Psoas muscle (tissue), 8 donors: ENCODE results near the gene PVALB. TPM values are rescaled to one million over a fixed set of nuclear protein-coding genes. Genes with fewer than 3 reads are reported as not detected.

Source experiments
- ATAC-seq, 4 donors: fragments of 200-7000 bp; cut with Tn5 transposase; one replicate each; pipeline ENCODE4 v1.9.1; 2020; ENCODE audit warnings: moderate library complexity in 3 of 4, mild to moderate bottlenecking in 2 of 4
- DNase-seq, 2 donors: peaks; one replicate each; pipeline ENCODE4 v3.0.0-alpha.2; 2020
- H3K27ac ChIP-seq: fragments of 200-600 bp; one replicate; pipeline ENCODE4 v1.8.0; 2022
- H3K27me3 ChIP-seq, 3 donors: fragments of 200-600 bp in 1 of 3; one replicate each; pipeline versions ENCODE4 v1.6.1 to v1.8.0; 2013 to 2022; ENCODE audit warnings: low read length in 2 of 3, mild to moderate bottlenecking in 2 of 3, moderate library complexity in 1 of 3; ENCODE audit not compliant: insufficient read depth in 3 of 3
- H3K36me3 ChIP-seq, 2 donors: fragments of 200-600 bp in 1 of 2; one replicate each; pipeline versions ENCODE4 v1.6.1 to v1.8.0; 2013 to 2022; ENCODE audit warnings: low read depth in 1 of 2, mild to moderate bottlenecking in 1 of 2, moderate library complexity in 1 of 2; ENCODE audit not compliant: insufficient read depth in 1 of 2
- H3K4me1 ChIP-seq: fragments of 200-600 bp; one replicate; pipeline ENCODE4 v1.8.0; 2022
- H3K4me3 ChIP-seq: fragments of 200-600 bp; one replicate; pipeline ENCODE4 v1.8.0; 2022; ENCODE audit warnings: mild to moderate bottlenecking
- H3K9me3 ChIP-seq: fragments of 200-600 bp; one replicate; pipeline ENCODE4 v1.8.0; 2022
- WGBS, 3 donors: extraction: QIAGEN DNeasy Blood & Tissue Kit; methylation state at CpG; one replicate each; pipeline versions ENCODE4 v1.1.6 to v1.1.7; 2013; 5-methylcytosine and 5-hydroxymethylcytosine counted together
- intact Hi-C, 2 donors: fragments of 100-400 bp; cut with DNase I; formaldehyde crosslinking; loops; one replicate each; pipeline versions ENCODE4 v1.11.0 to v1.14.2; 2022
- polyA plus RNA-seq, 3 donors: library from polyadenylated mRNA; stranded (reverse); fragments of 200-250 nt; gene quantifications; one replicate each; pipeline ENCODE4 v1.2.3, GENCODE V29; 2013
- total RNA-seq, 4 donors: library from RNA; stranded (reverse); fragmentation: NEBNext Ultra II Directional in 2 of 4; extraction: Animal tissue kit (Norgen Biotek cat#: 25700) in 2 of 4; gene quantifications; one replicate each; pipeline versions ENCODE4 v1.2.1 to v1.2.4, GENCODE V29; 2021 to 2023
- TF ChIP-seq, protein P1 (sequence below): fragments of 200-600 bp; IDR thresholded peaks from one replicate; pipeline ENCODE4 v1.8.0; 2022; ENCODE audit warnings: antibody characterized with exemption
- donor health status: healthy with polysubstance abuse.
- donor health status: DM: no; HTN: no; CAD: no; lungs with moderate emphysema.
- donor health status: Bipolar disorder and iron deficiency.
- donor health status: healthy.
- donor health status: DM: yes; HTN: yes; CAD: no.
- donor health status: DM: no; HTN: no; CAD: no.
- donor health status: DM: no; HTN: no; CAD: no.
- donor health status: DM: yes; HTN: yes; CAD: no.

PVALB gene
- total and polyA plus RNA-seq, 7 donors, result 0.22 to 1.4 (median 1.1) TPM; not detected in 3

DNA sequence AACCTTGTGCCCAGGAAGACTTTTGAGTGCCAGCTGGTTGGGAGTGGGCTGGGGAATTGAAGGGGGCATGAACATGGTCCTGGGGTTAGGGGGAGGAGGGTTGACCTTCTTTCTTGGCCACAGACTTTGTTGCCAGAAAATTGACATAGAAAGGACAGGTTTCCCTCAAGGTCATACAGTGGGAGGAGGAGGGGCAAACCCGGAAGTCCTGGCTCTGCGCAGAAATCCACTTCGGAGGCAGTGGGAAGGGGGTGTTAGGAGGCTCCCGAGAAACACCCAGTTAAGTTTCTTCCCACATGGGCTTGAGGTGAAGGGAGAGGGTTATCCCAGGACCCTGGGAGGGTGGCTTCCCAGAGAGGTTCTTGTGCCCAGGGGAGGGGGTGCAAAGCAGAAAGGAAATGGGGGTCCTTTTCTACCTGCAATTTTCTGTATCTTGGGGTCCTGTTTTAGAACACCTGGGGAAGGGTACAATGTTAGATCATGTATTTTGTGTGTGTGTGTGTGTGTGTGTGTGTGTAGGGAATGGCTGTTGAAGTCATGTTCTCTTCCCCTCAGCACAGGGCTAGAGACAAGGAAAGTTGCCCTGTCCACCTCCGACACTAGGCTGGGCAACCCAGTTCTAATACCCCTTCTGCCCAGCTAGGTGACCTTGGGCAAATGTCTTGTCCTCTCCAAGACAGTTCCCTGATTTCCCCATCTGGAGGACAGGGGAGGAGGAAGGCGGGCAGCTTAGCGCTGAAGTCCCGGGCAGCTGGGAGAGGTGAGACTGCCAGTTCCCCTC is 1.1 kb downstream of the PVALB start:
- peaks cover 10% of the 10 kb centered on the region for H3K4me1 ChIP-seq
- H3K27ac ChIP-seq, result no peak overlapping the region
- H3K4me3 ChIP-seq, result no peak overlapping the region
- DNase-seq (no peak), ATAC-seq (no peak)
- TF ChIP-seq, protein P1, sequence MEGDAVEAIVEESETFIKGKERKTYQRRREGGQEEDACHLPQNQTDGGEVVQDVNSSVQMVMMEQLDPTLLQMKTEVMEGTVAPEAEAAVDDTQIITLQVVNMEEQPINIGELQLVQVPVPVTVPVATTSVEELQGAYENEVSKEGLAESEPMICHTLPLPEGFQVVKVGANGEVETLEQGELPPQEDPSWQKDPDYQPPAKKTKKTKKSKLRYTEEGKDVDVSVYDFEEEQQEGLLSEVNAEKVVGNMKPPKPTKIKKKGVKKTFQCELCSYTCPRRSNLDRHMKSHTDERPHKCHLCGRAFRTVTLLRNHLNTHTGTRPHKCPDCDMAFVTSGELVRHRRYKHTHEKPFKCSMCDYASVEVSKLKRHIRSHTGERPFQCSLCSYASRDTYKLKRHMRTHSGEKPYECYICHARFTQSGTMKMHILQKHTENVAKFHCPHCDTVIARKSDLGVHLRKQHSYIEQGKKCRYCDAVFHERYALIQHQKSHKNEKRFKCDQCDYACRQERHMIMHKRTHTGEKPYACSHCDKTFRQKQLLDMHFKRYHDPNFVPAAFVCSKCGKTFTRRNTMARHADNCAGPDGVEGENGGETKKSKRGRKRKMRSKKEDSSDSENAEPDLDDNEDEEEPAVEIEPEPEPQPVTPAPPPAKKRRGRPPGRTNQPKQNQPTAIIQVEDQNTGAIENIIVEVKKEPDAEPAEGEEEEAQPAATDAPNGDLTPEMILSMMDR, result no peak
- no peaks in the 10 kb centered on the region for H3K9me3 ChIP-seq
- intact Hi-C loops, result no loop called here
- WGBS, 3 donors, result 34 to 45% (median 39%) methylated on average over 8 of the region's 8 CpGs
- H3K36me3 ChIP-seq, result no peaks in the 10 kb centered on the region
- H3K27me3 ChIP-seq, result peaks cover 0 to 75% (median 22%) of the 10 kb centered on the region in 3 donors

DNA sequence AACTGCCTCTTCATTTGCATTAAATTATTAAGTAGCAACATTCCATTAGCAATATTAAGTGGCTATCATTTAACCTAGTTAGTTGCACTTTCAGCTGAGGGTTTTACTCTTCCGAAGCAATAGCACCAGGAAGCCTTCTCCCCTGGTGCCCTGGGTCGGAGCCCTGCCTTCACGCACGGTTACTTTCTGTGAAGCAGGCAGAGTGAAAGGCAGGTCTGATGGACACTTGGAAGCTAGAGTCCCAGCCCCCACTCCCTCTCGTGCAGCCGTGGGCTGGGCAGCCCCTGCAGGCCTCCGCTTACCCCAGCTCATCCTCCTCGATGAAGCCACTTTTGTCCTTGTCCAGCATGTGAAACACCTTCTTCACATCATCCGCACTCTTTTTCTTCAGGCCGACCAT is 2.0 kb downstream of the PVALB start:
- Histone ChIP-seq H3K9me3 (no peaks in the 10 kb centered on the region), H3K36me3 (no peaks in the 10 kb centered on the region), H3K4me1 (peaks cover 10% of the 10 kb centered on the region), H3K4me3 (no peak overlapping the region), H3K27me3 (peaks cover 0 to 67% (median 24%) of the 10 kb centered on the region in 3 donors), H3K27ac (no peak overlapping the region)
- TF ChIP-seq, protein P1, result no peak
- intact Hi-C loops, result no loop called here
- no peak for DNase-seq
- WGBS, 3 donors, result 65 to 76% (median 68%) methylated on average over 10 of the region's 10 CpGs
- no peak for ATAC-seq

DNA sequence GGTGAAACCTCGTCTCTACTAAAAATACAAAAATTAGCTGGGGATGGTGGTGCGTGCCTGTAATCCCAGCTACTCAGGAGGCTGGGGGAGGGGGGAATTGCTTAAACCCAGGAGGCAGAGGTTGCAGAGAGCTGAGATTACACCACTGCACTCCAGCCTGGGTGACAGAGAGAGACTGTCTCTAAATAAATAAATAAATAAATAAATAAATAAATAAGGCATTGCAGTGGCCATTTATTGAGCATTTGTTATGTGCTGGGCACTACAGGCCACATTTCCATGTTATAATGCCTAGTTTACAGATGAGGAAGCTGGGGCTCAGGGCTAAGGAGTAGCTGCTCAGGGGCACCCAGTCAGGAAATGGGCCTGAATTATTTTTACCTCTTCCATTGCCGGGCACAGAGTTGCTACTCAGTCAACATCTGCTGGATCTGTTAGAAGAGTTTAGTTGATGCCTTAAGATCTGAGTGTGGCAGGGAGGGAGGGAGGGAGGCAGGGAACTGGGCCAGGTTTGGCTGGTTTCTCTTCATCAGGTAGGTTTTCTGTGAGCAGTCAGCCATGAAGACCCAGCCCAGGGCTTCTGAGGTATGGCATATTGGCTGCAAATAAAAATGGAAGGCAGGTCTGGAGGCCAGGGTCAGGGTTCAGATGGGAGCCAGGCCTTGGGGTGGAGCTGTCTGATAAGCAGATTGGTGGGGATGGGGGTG is 5.6 kb downstream of the PVALB start:
- H3K36me3 ChIP-seq, result no peaks in the 10 kb centered on the region
- intact Hi-C loops, result no loop called here
- ATAC-seq (no peak), DNase-seq (no peak)
- H3K27me3 ChIP-seq, result peaks cover 0 to 41% (median 6%) of the 10 kb centered on the region in 3 donors
- H3K4me1 ChIP-seq, result no peaks in the 10 kb centered on the region
- H3K9me3 ChIP-seq, result no peaks in the 10 kb centered on the region
- 85 to 88% (median 86%) methylated on average over 3 of the region's 3 CpGs for WGBS, 3 donors
- TF ChIP-seq, protein P1, result no peak
- H3K27ac ChIP-seq, result no peak overlapping the region
- H3K4me3 ChIP-seq, result no peak overlapping the region

DNA sequence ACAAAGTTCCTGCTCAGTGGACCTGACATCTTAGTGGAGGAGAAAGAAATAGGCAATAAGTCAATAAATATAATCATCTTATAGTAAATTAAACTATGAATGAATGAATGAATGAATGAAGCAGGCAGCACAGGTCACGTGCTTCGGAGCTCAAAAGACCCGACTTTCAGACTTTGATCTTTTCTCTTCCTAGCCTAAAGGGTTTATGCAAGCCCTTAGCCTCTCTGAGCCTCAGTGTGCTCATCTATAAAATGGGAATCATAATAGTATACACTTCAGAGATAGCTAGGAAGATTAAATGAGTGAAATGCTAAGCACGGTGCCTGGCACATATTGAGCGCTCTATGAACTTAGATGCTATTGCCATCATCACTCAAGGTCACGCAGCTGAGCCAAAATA is 7.5 kb downstream of the PVALB start:
- no peak for ATAC-seq
- Histone ChIP-seq H3K9me3 (no peaks in the 10 kb centered on the region), H3K4me1 (no peaks in the 10 kb centered on the region), H3K36me3 (no peaks in the 10 kb centered on the region), H3K27ac (no peak overlapping the region), H3K27me3 (peaks cover 4 to 41% (median 6%) of the 10 kb centered on the region in 3 donors), H3K4me3 (no peak overlapping the region)
- TF ChIP-seq, protein P1, result no peak
- WGBS, 3 donors, result 91 to 92% (median 92%) methylated on average over 6 of the region's 6 CpGs
- DNase-seq, result no peak
- intact Hi-C loops, result no loop called here
